C4-2B (cell line): Measurements from ENCODE around the gene PRSS33.

Experiments
- CTCF ChIP-seq: fragments of 450-650 bp; conservative IDR thresholded peaks from 2 replicates; pipeline ENCODE4 v1.5.1; 2017; ENCODE audit warnings: mild to moderate bottlenecking
- ZFX ChIP-seq: fragments of 450-650 bp; IDR thresholded peaks from 2 replicates; pipeline ENCODE4 v1.6.1; 2017

GRCh38 chr16:2782583-2783351, 4.6 kb downstream of the PRSS33 start:
- TF ChIP-seq CTCF (no peak), ZFX (no peak)
